Prostate gland (tissue), 2 donors: ENCODE measurements around the gene KCNK15. TPM values are rescaled to one million over a fixed set of nuclear protein-coding genes. Genes with fewer than 3 reads are reported as not detected.

Experiments
- DNase-seq: peaks from one replicate; pipeline ENCODE4 v3.0.0-alpha.2; 2019; ENCODE audit warnings: low spot score
- H3K27ac ChIP-seq, 2 donors: fragments of 200-600 bp; sonication (generic); 2 replicates each; pipeline ENCODE4 v1.5.1; 2017 to 2019
- H3K27me3 ChIP-seq: fragments of 200-600 bp; sonication (generic); replicated peaks from 2 replicates; pipeline ENCODE4 v1.5.1; 2019; ENCODE audit not compliant: insufficient read depth
- H3K36me3 ChIP-seq, 2 donors: fragments of 200-600 bp; sonication (generic); 1 replicate in 1 of 2; 2 replicates in 1 of 2; pipeline versions ENCODE4 v1.5.1 to v1.8.1; 2017 to 2019
- H3K4me1 ChIP-seq: fragments of 200-600 bp; sonication (generic); replicated peaks from 2 replicates; pipeline ENCODE4 v1.5.1; 2019
- H3K4me3 ChIP-seq, 2 donors: fragments of 200-600 bp; sonication (generic); 2 replicates each; pipeline ENCODE4 v1.5.1; 2017 to 2019
- H3K9me3 ChIP-seq: fragments of 200-600 bp; sonication (generic); 2 replicates; pipeline ENCODE4 v1.5.1; 2017
- CTCF ChIP-seq, 4 experiments: fragments of 200-600 bp in 2 of 4; fragments of 450-650 bp in 2 of 4; sonication (generic) in 2 of 4; IDR thresholded peaks; 1 replicate in 3 of 4; 2 replicates in 1 of 4; pipeline ENCODE4 v1.5.1; 2016 to 2019; ENCODE audit warnings: antibody characterized with exemption in 4 of 4, mild to moderate bottlenecking in 2 of 4, moderate library complexity in 2 of 4
- POLR2A ChIP-seq: fragments of 450-650 bp; IDR thresholded peaks from one replicate; pipeline ENCODE4 v1.6.1; 2016; ENCODE audit warnings: antibody characterized with exemption, mild to moderate bottlenecking
- POLR2AphosphoS5 ChIP-seq: sonication (generic); formaldehyde crosslinking; IDR thresholded peaks from one replicate; pipeline ENCODE4 v1.6.1; 2017; ENCODE audit warnings: antibody characterized with exemption
- WGBS: methylation state at CpG from one replicate; pipeline ENCODE4 v1.1.5; 2018; 5-methylcytosine and 5-hydroxymethylcytosine counted together
- intact Hi-C: fragments of 100-400 bp; cut with DNase I; formaldehyde crosslinking; loops from one replicate; pipeline ENCODE4 v1.14.2; 2022
- total RNA-seq, 2 donors: library from RNA; depleted of rRNA; stranded (reverse); fragments of >200 nt; gene quantifications; one replicate each; pipeline ENCODE4 v1.1.0, GENCODE V29; 2016

Gene KCNK15
- total RNA-seq, 2 donors from 2014 or later: 1.5 to 16.1 TPM

- no peaks in the 10 kb centered on the region for H3K36me3 ChIP-seq
- DNase-seq: no peak
- TF ChIP-seq CTCF (IDR thresholded peaks at IDR 0.05) (no peak), POLR2AphosphoS5 (no peak), POLR2A (no peak)
- no peak overlapping the region for H3K27ac ChIP-seq
- intact Hi-C loops: no loop called here
- no peaks in the 10 kb centered on the region for H3K4me1 ChIP-seq
- no peaks in the 10 kb centered on the region for H3K27me3 ChIP-seq
- no peak overlapping the region for H3K4me3 ChIP-seq
- H3K9me3 ChIP-seq: no peaks in the 10 kb centered on the region
- WGBS: 86% methylated on average over 15 of the region's 15 CpGs
These were observed 44.4 kb upstream of the KCNK15 start for GRCh38 chr20:44701118-44701857.

- no peak for DNase-seq
- Histone ChIP-seq H3K9me3 (no peaks in the 10 kb centered on the region), H3K4me1 (no peaks in the 10 kb centered on the region), H3K27me3 (no peaks in the 10 kb centered on the region), H3K36me3 (no peaks in the 10 kb centered on the region), H3K4me3 (no peak overlapping the region), H3K27ac (no peak overlapping the region)
- intact Hi-C loops: no loop called here
- TF ChIP-seq POLR2A: no peak
- TF ChIP-seq CTCF (IDR thresholded peaks at IDR 0.05): no peak
- no peak for TF ChIP-seq POLR2AphosphoS5
- 90% methylated on average over 7 of the region's 7 CpGs for WGBS
These were observed 43.8 kb upstream of the KCNK15 start for GRCh38 chr20:44701858-44702256.

GRCh38 chr20:44702776-44703175, 42.9 kb upstream of the KCNK15 start:
- no peaks in the 10 kb centered on the region for H3K9me3 ChIP-seq
- peak; percentile 60 for TF ChIP-seq POLR2AphosphoS5
- TF ChIP-seq POLR2A: no peak
- TF ChIP-seq CTCF (IDR thresholded peaks at IDR 0.05): no peak
- no peak overlapping the region for H3K4me3 ChIP-seq
- H3K27me3 ChIP-seq: no peaks in the 10 kb centered on the region
- no peaks in the 10 kb centered on the region for H3K36me3 ChIP-seq
- no peaks in the 10 kb centered on the region for H3K4me1 ChIP-seq
- peak overlapping the region; percentile 29 to 57 for H3K27ac ChIP-seq
- intact Hi-C loops: no loop called here
- DNase-seq: no peak
- WGBS: 31% methylated on average over 9 of the region's 9 CpGs

- Histone ChIP-seq H3K27me3 (no peaks in the 10 kb centered on the region), H3K36me3 (no peaks in the 10 kb centered on the region), H3K27ac (peak overlapping the region; percentile 29 to 57), H3K4me1 (no peaks in the 10 kb centered on the region), H3K9me3 (no peaks in the 10 kb centered on the region), H3K4me3 (no peak overlapping the region)
- intact Hi-C loops: no loop called here
- no peak for DNase-seq
- no peak for TF ChIP-seq POLR2AphosphoS5
- TF ChIP-seq POLR2A: no peak
- no peak for TF ChIP-seq CTCF (IDR thresholded peaks at IDR 0.05)
- 67% methylated on average over 12 of the region's 12 CpGs for WGBS
These were observed 42.3 kb upstream of the KCNK15 start for GRCh38 chr20:44703183-44703925.
